Right lobe of liver (tissue), 6 donors: ENCODE data around the gene SUCO. TPM values are rescaled to one million over a fixed set of nuclear protein-coding genes. Genes with fewer than 3 reads are reported as not detected.

ENCODE experiments used
- ATAC-seq, 4 donors: fragments of 200-7000 bp; cut with Tn5 transposase; one replicate each; pipeline ENCODE4 v1.9.1; 2020; ENCODE audit warnings: mild to moderate bottlenecking in 4 of 4, moderate library complexity in 4 of 4
- DNase-seq, 3 donors: peaks; one replicate each; pipeline ENCODE4 v3.0.0-alpha.2; 2020
- H3K27ac ChIP-seq, 3 donors: fragments of 200-600 bp; one replicate each; pipeline ENCODE4 v1.8.0; 2022
- H3K27me3 ChIP-seq, 2 donors: fragments of 200-600 bp; one replicate each; pipeline ENCODE4 v1.8.0; 2022
- H3K36me3 ChIP-seq, 4 donors: fragments of 200-600 bp; sonication (generic) in 1 of 4; one replicate each; pipeline versions ENCODE4 v1.5.1 to v1.8.0; 2017 to 2022; ENCODE audit warnings: control low read depth in 1 of 4
- H3K4me1 ChIP-seq, 4 donors: fragments of 200-600 bp; sonication (generic) in 1 of 4; one replicate each; pipeline versions ENCODE4 v1.5.1 to v1.8.0; 2017 to 2022; ENCODE audit warnings: control low read depth in 1 of 4
- H3K4me3 ChIP-seq, 3 donors: fragments of 200-600 bp; one replicate each; pipeline ENCODE4 v1.8.0; 2022
- H3K9me3 ChIP-seq, 4 donors: fragments of 200-600 bp; sonication (generic) in 1 of 4; one replicate each; pipeline versions ENCODE4 v1.5.1 to v1.8.0; 2017 to 2022; ENCODE audit warnings: control low read depth in 1 of 4
- POLR2A ChIP-seq: fragments of 450-650 bp; IDR thresholded peaks from one replicate; pipeline ENCODE4 v1.6.1; 2017; ENCODE audit warnings: antibody characterized with exemption, mild to moderate bottlenecking
- WGBS: methylation state at CpG from one replicate; pipeline ENCODE4 v1.1.6; 2018; ENCODE audit warnings: low coverage, low lambda C conversion rate; ENCODE audit not compliant: insufficient coverage; ENCODE audit errors: missing lambda C conversion rate; 5-methylcytosine and 5-hydroxymethylcytosine counted together
- intact Hi-C, 2 donors: fragments of 100-400 bp; cut with DNase I; formaldehyde crosslinking; loops; one replicate each; pipeline versions ENCODE4 v1.11.2 to v1.14.1; 2022
- total RNA-seq, 6 experiments: library from RNA; depleted of rRNA in 2 of 6; stranded (reverse); fragments of >200 nt in 2 of 6; fragmentation: NEBNext Ultra II Directional in 3 of 6; extraction: Animal tissue kit (Norgen Biotek cat#: 25700) in 3 of 6; gene quantifications; one replicate each; pipeline versions ENCODE4 v1.1.0 to v1.2.4, GENCODE V29; 2016 to 2023
- TF ChIP-seq, protein P1 (sequence below), 4 donors: fragments of 200-600 bp in 3 of 4; fragments of 450-650 bp in 1 of 4; IDR thresholded peaks; one replicate each; pipeline versions ENCODE4 v1.5.1 to v1.8.0; 2016 to 2022; ENCODE audit warnings: antibody characterized with exemption in 4 of 4, mild to moderate bottlenecking in 2 of 4
- donor health status: DM: no; HTN: yes; CAD: no.
- donor health status: DM: no; HTN: no; CAD: no.
- donor health status: DM: no; HTN: no; CAD: no.
- donor health status: DM: no; HTN: yes; CAD: no.
- donor health status: DM: no; HTN: yes; CAD: no.

SUCO gene
- total RNA-seq, 6 experiments from 2014 or later = 6.6 to 17.9 (median 11.2) TPM

DNA sequence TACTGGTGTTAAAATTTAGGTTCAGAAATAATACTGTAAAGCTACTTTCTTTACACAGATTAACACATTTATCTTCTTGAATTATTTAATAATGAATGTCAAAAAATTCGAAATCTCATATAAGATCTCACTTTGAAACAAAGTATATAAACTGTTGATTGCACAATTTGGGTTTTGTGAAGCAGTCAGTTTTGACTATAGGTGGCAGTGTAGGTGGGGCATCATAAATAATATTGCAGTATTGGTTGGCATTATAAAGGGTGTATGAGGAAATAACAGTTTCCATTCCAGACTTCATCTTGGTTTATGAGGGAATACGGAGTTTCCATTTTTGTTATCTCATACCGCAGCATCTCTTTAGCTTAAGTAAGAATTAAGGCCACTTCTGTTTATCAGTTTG, 49.9 kb downstream of the SUCO start:
- H3K9me3 ChIP-seq = no peaks in the 10 kb centered on the region
- H3K36me3 ChIP-seq = peaks cover 0 to 8% (median 6%) of the 10 kb centered on the region in 4 donors
- 93% methylated on average over 3 of the region's 3 CpGs for WGBS
- no peaks in the 10 kb centered on the region for H3K4me1 ChIP-seq
- TF ChIP-seq, protein P1, sequence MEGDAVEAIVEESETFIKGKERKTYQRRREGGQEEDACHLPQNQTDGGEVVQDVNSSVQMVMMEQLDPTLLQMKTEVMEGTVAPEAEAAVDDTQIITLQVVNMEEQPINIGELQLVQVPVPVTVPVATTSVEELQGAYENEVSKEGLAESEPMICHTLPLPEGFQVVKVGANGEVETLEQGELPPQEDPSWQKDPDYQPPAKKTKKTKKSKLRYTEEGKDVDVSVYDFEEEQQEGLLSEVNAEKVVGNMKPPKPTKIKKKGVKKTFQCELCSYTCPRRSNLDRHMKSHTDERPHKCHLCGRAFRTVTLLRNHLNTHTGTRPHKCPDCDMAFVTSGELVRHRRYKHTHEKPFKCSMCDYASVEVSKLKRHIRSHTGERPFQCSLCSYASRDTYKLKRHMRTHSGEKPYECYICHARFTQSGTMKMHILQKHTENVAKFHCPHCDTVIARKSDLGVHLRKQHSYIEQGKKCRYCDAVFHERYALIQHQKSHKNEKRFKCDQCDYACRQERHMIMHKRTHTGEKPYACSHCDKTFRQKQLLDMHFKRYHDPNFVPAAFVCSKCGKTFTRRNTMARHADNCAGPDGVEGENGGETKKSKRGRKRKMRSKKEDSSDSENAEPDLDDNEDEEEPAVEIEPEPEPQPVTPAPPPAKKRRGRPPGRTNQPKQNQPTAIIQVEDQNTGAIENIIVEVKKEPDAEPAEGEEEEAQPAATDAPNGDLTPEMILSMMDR (IDR thresholded peaks at IDR 0.05) = no peak
- no peak for TF ChIP-seq POLR2A
- DNase-seq (no peak), ATAC-seq (no peak)
- no peaks in the 10 kb centered on the region for H3K27me3 ChIP-seq
- no peak overlapping the region for H3K27ac ChIP-seq
- intact Hi-C loops = no loop called here
- no peak overlapping the region for H3K4me3 ChIP-seq

- intact Hi-C loops = no loop called here
- WGBS = 58% methylated on average over 3 of the region's 3 CpGs
- Histone ChIP-seq H3K4me1 (no peaks in the 10 kb centered on the region), H3K27me3 (no peaks in the 10 kb centered on the region), H3K36me3 (peaks cover 0 to 5% (median 5%) of the 10 kb centered on the region in 4 donors), H3K9me3 (no peaks in the 10 kb centered on the region), H3K27ac (no peak overlapping the region), H3K4me3 (no peak overlapping the region)
- DNase-seq (no peak), ATAC-seq (peak in 1 of 4 donors; percentile 28)
- no peak for TF ChIP-seq POLR2A
- TF ChIP-seq, protein P1 (IDR thresholded peaks at IDR 0.05) = no peak
Measured at GRCh38 chr1:172585348-172585747, 52.4 kb downstream of the SUCO start.

- DNase-seq (no peak), ATAC-seq (no peak)
- intact Hi-C loops = no loop called here
- H3K4me3 ChIP-seq = no peak overlapping the region
- no peaks in the 10 kb centered on the region for H3K9me3 ChIP-seq
- no peaks in the 10 kb centered on the region for H3K27me3 ChIP-seq
- H3K36me3 ChIP-seq = peaks cover 0 to 8% (median 6%) of the 10 kb centered on the region in 4 donors
- TF ChIP-seq, protein P1 (IDR thresholded peaks at IDR 0.05) = no peak
- no peak for TF ChIP-seq POLR2A
- no peaks in the 10 kb centered on the region for H3K4me1 ChIP-seq
- H3K27ac ChIP-seq = no peak overlapping the region
Measured at GRCh38 chr1:172585861-172586260, 52.9 kb downstream of the SUCO start.

DNA sequence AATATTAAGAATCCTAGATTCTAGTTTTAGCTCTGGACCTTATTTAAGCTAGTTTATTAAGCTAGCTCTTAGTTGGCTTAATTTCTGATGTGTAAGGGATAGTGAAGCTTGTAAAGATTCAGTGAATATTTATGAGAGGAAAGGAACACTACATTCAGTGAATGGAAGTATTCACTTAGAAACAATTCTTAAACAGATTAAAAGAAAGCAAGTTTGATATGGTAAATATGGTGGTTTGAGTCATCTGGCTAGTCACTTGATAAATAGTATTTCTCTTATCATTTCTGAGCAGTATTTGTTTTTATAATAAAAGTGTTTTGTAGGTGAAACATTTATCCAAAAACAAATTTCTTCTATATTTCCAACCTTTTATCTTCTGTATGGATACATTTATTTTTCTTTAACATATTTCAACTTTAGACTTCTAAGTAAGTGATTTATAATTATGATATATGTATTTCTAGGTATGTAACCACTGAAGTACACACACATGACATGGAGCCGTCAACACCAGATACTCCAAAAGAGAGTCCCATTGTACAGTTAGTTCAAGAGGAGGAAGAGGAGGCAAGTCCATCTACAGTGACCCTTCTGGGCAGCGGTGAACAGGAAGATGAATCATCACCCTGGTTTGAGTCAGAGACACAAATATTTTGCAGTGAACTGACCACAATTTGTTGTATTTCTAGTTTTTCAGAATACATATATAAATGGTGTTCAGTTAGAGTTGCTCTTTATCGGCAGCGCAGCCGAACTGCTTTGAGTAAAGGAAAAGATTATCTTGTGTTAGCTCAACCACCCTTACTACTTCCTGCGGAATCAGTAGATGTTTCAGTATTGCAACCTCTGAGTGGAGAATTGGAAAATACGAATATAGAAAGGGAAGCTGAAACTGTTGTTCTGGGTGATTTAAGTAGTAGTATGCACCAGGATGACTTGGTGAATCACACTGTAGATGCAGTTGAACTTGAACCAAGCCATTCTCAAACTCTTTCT, 55.6 kb downstream of the SUCO start:
- DNase-seq (peak in 1 of 3 donors; percentile 5), ATAC-seq (peak in 2 of 4 donors; percentile 62 to 79)
- Histone ChIP-seq H3K4me3 (no peak overlapping the region), H3K36me3 (peaks cover 0 to 8% (median 6%) of the 10 kb centered on the region in 4 donors), H3K27me3 (no peaks in the 10 kb centered on the region), H3K27ac (no peak overlapping the region), H3K9me3 (no peaks in the 10 kb centered on the region), H3K4me1 (no peaks in the 10 kb centered on the region)
- 79% methylated on average over 7 of the region's 7 CpGs for WGBS
- TF ChIP-seq POLR2A = no peak
- TF ChIP-seq, protein P1 (IDR thresholded peaks at IDR 0.05) = no peak
- intact Hi-C loops = no loop called here
